Spleen (tissue), 11 donors: ENCODE data around the gene SULF2. TPM values are rescaled to one million over a fixed set of nuclear protein-coding genes. Genes with fewer than 3 reads are reported as not detected.

Experiments used
- DNase-seq: peaks from one replicate; pipeline ENCODE4 v3.0.0-alpha.2; 2020
- H3K27ac ChIP-seq, 8 donors: fragments of 200-600 bp; sonication (generic) in 7 of 8; 1 replicate in 4 of 8; 2 replicates in 4 of 8; pipeline versions ENCODE4 v1.5.0 to v1.8.0; 2016 to 2021; ENCODE audit warnings: inconsistent platforms in 4 of 8, mild to moderate bottlenecking in 4 of 8, moderate library complexity in 1 of 8
- H3K27me3 ChIP-seq, 7 donors: fragments of 200-600 bp; sonication (generic) in 6 of 7; replicated peaks in 1 of 7; 1 replicate in 4 of 7; 2 replicates in 3 of 7; pipeline versions ENCODE4 v1.5.0 to v1.8.0; 2016 to 2021; ENCODE audit warnings: inconsistent platforms in 3 of 7, mild to moderate bottlenecking in 1 of 7
- H3K36me3 ChIP-seq, 6 donors: fragments of 200-600 bp; sonication (generic) in 5 of 6; 1 replicate in 4 of 6; 2 replicates in 2 of 6; pipeline versions ENCODE4 v1.5.0 to v1.8.0; 2016 to 2021; ENCODE audit warnings: inconsistent platforms in 2 of 6
- H3K4me1 ChIP-seq, 6 donors: fragments of 200-600 bp; sonication (generic) in 5 of 6; 1 replicate in 3 of 6; 2 replicates in 3 of 6; pipeline versions ENCODE4 v1.5.0 to v1.8.0; 2016 to 2021; ENCODE audit warnings: inconsistent platforms in 3 of 6
- H3K4me3 ChIP-seq, 8 donors: fragments of 200-600 bp; sonication (generic) in 7 of 8; 1 replicate in 4 of 8; 2 replicates in 4 of 8; pipeline versions ENCODE4 v1.5.0 to v1.8.0; 2016 to 2021; ENCODE audit warnings: inconsistent platforms in 4 of 8, mild to moderate bottlenecking in 4 of 8, moderate library complexity in 2 of 8
- H3K9me3 ChIP-seq, 8 donors: fragments of 200-600 bp; sonication (generic) in 7 of 8; 1 replicate in 4 of 8; 2 replicates in 4 of 8; pipeline versions ENCODE4 v1.5.0 to v1.8.0; 2016 to 2021; ENCODE audit warnings: inconsistent platforms in 4 of 8
- POLR2A ChIP-seq, 3 donors: fragments of 450-650 bp; IDR thresholded peaks; one replicate each; pipeline ENCODE4 v1.5.1; 2017; ENCODE audit warnings: antibody characterized with exemption in 3 of 3, mild to moderate bottlenecking in 1 of 3
- POLR2AphosphoS5 ChIP-seq, 3 donors: sonication (generic); formaldehyde crosslinking; IDR thresholded peaks; one replicate each; pipeline ENCODE4 v1.5.1; 2017; ENCODE audit warnings: antibody characterized with exemption in 3 of 3
- WGBS, 5 donors: extraction: QIAGEN DNeasy Blood & Tissue Kit in 3 of 5; methylation state at CpG; one replicate each; pipeline versions ENCODE4 v1.1.5 to v1.1.7; 2013 to 2018; 5-methylcytosine and 5-hydroxymethylcytosine counted together
- intact Hi-C: fragments of 100-400 bp; cut with DNase I; formaldehyde crosslinking; loops from one replicate; pipeline ENCODE4 v1.15.0; 2023; ENCODE audit warnings: low total_unique reads
- polyA plus RNA-seq, 3 donors: library from polyadenylated mRNA; stranded (reverse); fragments of 200-250 nt; gene quantifications; one replicate each; pipeline ENCODE4 v1.2.1, GENCODE V29; 2013
- total RNA-seq, 7 donors: library from RNA; depleted of rRNA in 3 of 7; stranded (reverse); fragments of >200 nt in 3 of 7; fragmentation: NEBNext Ultra II Directional in 4 of 7; extraction: Animal tissue kit (Norgen Biotek cat#: 25700) in 4 of 7; gene quantifications; one replicate each; pipeline versions ENCODE4 v1.1.0 to v1.2.1, GENCODE V29; 2016 to 2021
- TF ChIP-seq, protein P1 (sequence below), 11 experiments: fragments of 200-600 bp in 7 of 11; fragments of 450-650 bp in 4 of 11; sonication (generic) in 4 of 11; IDR thresholded peaks in 8 of 11; conservative IDR thresholded peaks in 3 of 11; 1 replicate in 7 of 11; 2 replicates in 4 of 11; pipeline versions ENCODE4 v1.4.0 to v1.8.0; 2016 to 2021; ENCODE audit warnings: antibody characterized with exemption in 11 of 11, inconsistent platforms in 4 of 11, mild to moderate bottlenecking in 1 of 11
- donor health status: healthy with polysubstance abuse.
- donor health status: DM: no; HTN: no; CAD: no; lungs with moderate emphysema.
- donor health status: DM: no; HTN: no; CAD: no.
- donor health status: Bipolar disorder and iron deficiency.
- donor health status: healthy.
- donor health status: DM: no; HTN: no; CAD: no.
- donor health status: DM: yes; HTN: yes; CAD: no.

Gene SULF2
- total and polyA plus RNA-seq, 10 donors: 5.5 to 49.1 (median 15.7) TPM

DNA sequence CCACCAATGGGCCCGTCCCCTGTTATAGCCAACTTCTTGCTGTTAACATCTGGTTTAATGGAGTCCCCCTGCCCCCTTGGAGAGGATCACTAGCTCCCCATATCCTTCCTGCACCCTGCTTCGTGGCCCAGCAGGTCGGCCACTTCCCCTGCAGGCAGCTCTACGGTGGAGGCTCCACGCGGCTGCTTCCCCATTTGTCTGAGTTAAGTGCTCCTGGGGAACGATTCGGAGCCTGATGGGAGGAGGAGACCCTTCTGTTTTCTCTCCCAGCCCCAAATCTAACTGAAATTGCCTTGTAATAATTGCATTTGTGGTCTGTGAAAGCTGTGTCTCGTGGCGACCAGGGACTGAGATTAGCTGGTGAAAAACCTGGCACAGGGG lies 74.6 kb downstream of the SULF2 start:
- Histone ChIP-seq H3K27me3 (peaks cover 0 to 6% (median 0%) of the 10 kb centered on the region in 7 donors), H3K4me1 (peaks cover 0 to 19% (median 5%) of the 10 kb centered on the region in 6 donors), H3K4me3 (no peak overlapping the region), H3K36me3 (no peaks in the 10 kb centered on the region), H3K9me3 (no peaks in the 10 kb centered on the region), H3K27ac (no peak overlapping the region)
- intact Hi-C loops: no loop called here
- no peak for DNase-seq
- 21 to 43% (median 30%) methylated on average over 10 of the region's 10 CpGs for WGBS, 5 donors
- TF ChIP-seq, protein P1, sequence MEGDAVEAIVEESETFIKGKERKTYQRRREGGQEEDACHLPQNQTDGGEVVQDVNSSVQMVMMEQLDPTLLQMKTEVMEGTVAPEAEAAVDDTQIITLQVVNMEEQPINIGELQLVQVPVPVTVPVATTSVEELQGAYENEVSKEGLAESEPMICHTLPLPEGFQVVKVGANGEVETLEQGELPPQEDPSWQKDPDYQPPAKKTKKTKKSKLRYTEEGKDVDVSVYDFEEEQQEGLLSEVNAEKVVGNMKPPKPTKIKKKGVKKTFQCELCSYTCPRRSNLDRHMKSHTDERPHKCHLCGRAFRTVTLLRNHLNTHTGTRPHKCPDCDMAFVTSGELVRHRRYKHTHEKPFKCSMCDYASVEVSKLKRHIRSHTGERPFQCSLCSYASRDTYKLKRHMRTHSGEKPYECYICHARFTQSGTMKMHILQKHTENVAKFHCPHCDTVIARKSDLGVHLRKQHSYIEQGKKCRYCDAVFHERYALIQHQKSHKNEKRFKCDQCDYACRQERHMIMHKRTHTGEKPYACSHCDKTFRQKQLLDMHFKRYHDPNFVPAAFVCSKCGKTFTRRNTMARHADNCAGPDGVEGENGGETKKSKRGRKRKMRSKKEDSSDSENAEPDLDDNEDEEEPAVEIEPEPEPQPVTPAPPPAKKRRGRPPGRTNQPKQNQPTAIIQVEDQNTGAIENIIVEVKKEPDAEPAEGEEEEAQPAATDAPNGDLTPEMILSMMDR (IDR thresholded peaks at IDR 0.05 in 8 of 11, conservative IDR thresholded peaks at IDR 0.05 in 3 of 11): no peak
- no peak for TF ChIP-seq POLR2AphosphoS5 (IDR thresholded peaks at IDR 0.05)
- no peak for TF ChIP-seq POLR2A (IDR thresholded peaks at IDR 0.05)

DNA sequence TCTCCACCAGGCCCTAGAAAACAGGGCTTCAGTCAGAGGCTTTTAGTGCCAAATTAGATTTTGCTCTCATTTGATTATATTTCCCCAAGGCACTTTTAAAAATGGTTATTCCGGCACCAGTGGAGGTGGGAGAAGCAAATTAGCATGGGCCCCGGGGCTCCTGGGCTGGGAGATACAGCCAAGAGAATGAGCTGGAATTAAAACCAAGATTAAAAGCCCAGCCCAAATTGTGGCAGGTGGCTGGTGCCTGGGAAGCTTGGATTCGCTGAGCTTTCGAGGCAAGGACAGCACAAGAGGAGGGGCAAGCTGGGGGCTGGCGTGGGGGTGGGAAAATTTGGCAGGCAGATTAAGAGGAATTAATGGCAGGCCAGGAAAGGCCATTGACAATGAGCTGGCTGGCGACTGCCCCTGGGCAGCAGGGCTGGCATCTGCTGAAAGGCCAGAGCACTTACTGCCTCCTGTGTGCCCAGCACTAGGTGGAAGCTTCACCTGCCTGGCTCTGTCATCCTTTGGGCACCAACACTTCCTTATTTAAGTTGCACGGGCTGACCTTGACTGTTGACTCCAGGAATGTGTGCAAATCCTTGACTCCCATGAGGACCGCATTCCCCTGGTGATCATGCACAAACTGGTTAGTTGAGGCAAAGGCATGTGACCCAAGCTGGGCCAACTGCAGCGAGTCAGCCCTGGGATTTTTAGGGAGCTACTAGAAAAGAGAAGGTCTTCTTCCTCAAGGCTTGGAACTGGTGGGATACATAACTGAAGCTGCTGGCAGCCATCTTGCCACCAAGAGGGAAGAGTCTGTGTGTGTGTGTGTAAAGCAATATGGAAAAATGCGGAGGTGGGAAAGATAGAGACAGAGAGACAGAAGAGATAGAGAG lies 76.1 kb downstream of the SULF2 start:
- H3K9me3 ChIP-seq: no peaks in the 10 kb centered on the region
- TF ChIP-seq, protein P1 (IDR thresholded peaks at IDR 0.05 in 8 of 11, conservative IDR thresholded peaks at IDR 0.05 in 3 of 11): no peak
- WGBS, 5 donors: 74 to 79% (median 76%) methylated on average over 10 of the region's 10 CpGs
- DNase-seq: no peak
- H3K27me3 ChIP-seq: peaks cover 0 to 6% (median 0%) of the 10 kb centered on the region in 7 donors
- no peak overlapping the region for H3K27ac ChIP-seq
- H3K4me1 ChIP-seq: peaks cover 0 to 19% (median 5%) of the 10 kb centered on the region in 6 donors
- no peaks in the 10 kb centered on the region for H3K36me3 ChIP-seq
- no peak overlapping the region for H3K4me3 ChIP-seq
- intact Hi-C loops: no loop called here

GRCh38 chr20:47708140-47708807 lies 77.0 kb downstream of the SULF2 start:
- H3K9me3 ChIP-seq: no peaks in the 10 kb centered on the region
- peaks cover 0 to 19% (median 5%) of the 10 kb centered on the region in 6 donors for H3K4me1 ChIP-seq
- no peak for TF ChIP-seq POLR2AphosphoS5 (IDR thresholded peaks at IDR 0.05)
- TF ChIP-seq POLR2A (IDR thresholded peaks at IDR 0.05): no peak
- TF ChIP-seq, protein P1 (IDR thresholded peaks at IDR 0.05 in 8 of 11, conservative IDR thresholded peaks at IDR 0.05 in 3 of 11): no peak
- intact Hi-C loops: no loop called here
- 66 to 82% (median 74%) methylated on average over 10 of the region's 10 CpGs for WGBS, 5 donors
- peaks cover 0 to 6% (median 0%) of the 10 kb centered on the region in 7 donors for H3K27me3 ChIP-seq
- no peak overlapping the region for H3K27ac ChIP-seq
- DNase-seq: no peak
- H3K4me3 ChIP-seq: no peak overlapping the region
- H3K36me3 ChIP-seq: no peaks in the 10 kb centered on the region

- Histone ChIP-seq H3K9me3 (no peaks in the 10 kb centered on the region), H3K4me3 (no peak overlapping the region), H3K36me3 (no peaks in the 10 kb centered on the region), H3K27me3 (peaks cover 0 to 6% (median 0%) of the 10 kb centered on the region in 7 donors), H3K27ac (no peak overlapping the region), H3K4me1 (peaks cover 0 to 18% (median 5%) of the 10 kb centered on the region in 6 donors)
- DNase-seq: no peak
- intact Hi-C loops: no loop called here
- TF ChIP-seq POLR2AphosphoS5 (IDR thresholded peaks at IDR 0.05): no peak
- TF ChIP-seq, protein P1 (IDR thresholded peaks at IDR 0.05 in 8 of 11, conservative IDR thresholded peaks at IDR 0.05 in 3 of 11): no peak
- no peak for TF ChIP-seq POLR2A (IDR thresholded peaks at IDR 0.05)
- whole genome bisulfite sequencing, 5 donors: 79 to 91% (median 89%) methylated on average over 5 of the region's 5 CpGs
These were observed 78.9 kb downstream of the SULF2 start for GRCh38 chr20:47706345-47706744.
